H1 (cell line): ENCODE data around the gene PI16. TPM values are rescaled to one million over a fixed set of nuclear protein-coding genes. Genes with fewer than 3 reads are reported as not detected.

Experiments used
- CTCF ChIA-PET: fragments of 300-600 bp; sonication (Branson Sonifier 250); formaldehyde crosslinking; loops from one replicate; lab custom pipeline; 2021; ENCODE audit not compliant: partially characterized antibody; lab: Charles Lee
- POLR2A ChIA-PET: fragments of 300-600 bp; sonication (Branson Sonifier 250); formaldehyde crosslinking; loops from one replicate; lab custom pipeline; 2021; ENCODE audit warnings: inconsistent platforms; ENCODE audit not compliant: partially characterized antibody; lab: Charles Lee
- DNase-seq, 2 experiments: peaks; one replicate each; pipeline versions ENCODE4 v3.0.0 to v3.0.0-alpha.2; 2010 to 2022; ENCODE audit warnings: low spot score in 2 of 2, low read depth in 1 of 2, mixed read lengths in 1 of 2
- FAIRE-seq: peaks from 2 replicates; lab custom pipeline; 2011; peaks lifted over from hg19 to GRCh38; lab: Jason Lieb, UNC
- H2AFZ ChIP-seq: 2 replicates; pipeline ENCODE4 v1.8.1; 2012; ENCODE audit warnings: low read length, inconsistent platforms
- H2AK5ac ChIP-seq: 2 replicates; pipeline ENCODE4 v1.6.1; 2013; ENCODE audit warnings: low read depth, low read length
- H2BK120ac ChIP-seq: replicated peaks from 2 replicates; pipeline ENCODE3; 2013; ENCODE audit warnings: low read depth, low read length, inconsistent platforms
- H2BK12ac ChIP-seq: 2 replicates; pipeline ENCODE4 v1.6.1; 2013; ENCODE audit warnings: low read depth, low read length
- H2BK15ac ChIP-seq: 2 replicates; pipeline ENCODE4 v1.6.1; 2013; ENCODE audit warnings: low read length
- H2BK20ac ChIP-seq: 2 replicates; pipeline ENCODE4 v1.6.1; 2013; ENCODE audit warnings: low read length
- H2BK5ac ChIP-seq: 2 replicates; pipeline ENCODE4 v1.6.1; 2013; ENCODE audit warnings: low read depth, low read length
- H3K14ac ChIP-seq: 2 replicates; pipeline ENCODE4 v1.6.1; 2013; ENCODE audit warnings: inconsistent platforms; ENCODE audit not compliant: insufficient read length
- H3K18ac ChIP-seq: 2 replicates; pipeline ENCODE4 v1.6.1; 2013; ENCODE audit warnings: low read length; ENCODE audit errors: extremely low read depth
- H3K23ac ChIP-seq: 2 replicates; pipeline ENCODE4 v1.6.1; 2013; ENCODE audit warnings: inconsistent platforms; ENCODE audit not compliant: insufficient read length
- H3K23me2 ChIP-seq: 2 replicates; pipeline ENCODE4 v1.6.1; 2013; ENCODE audit warnings: low read depth, low read length
- H3K27ac ChIP-seq: 2 replicates; pipeline ENCODE4 v1.6.1; 2011; ENCODE audit warnings: low read depth, low read length, inconsistent platforms
- H3K27me3 ChIP-seq, 4 experiments: replicated peaks in 1 of 4; 1 replicate in 1 of 4; 2 replicates in 3 of 4; pipeline versions ENCODE4 v1.6.1 to v1.8.1; 2011 to 2013; ENCODE audit warnings: low read length in 3 of 4, mild to moderate bottlenecking in 3 of 4, inconsistent platforms in 2 of 4, mixed read lengths in 2 of 4, moderate library complexity in 1 of 4; ENCODE audit not compliant: control insufficient read depth in 3 of 4, insufficient read depth in 3 of 4; ENCODE audit errors: extremely low read depth in 1 of 4
- H3K36me3 ChIP-seq, 4 experiments: 2 replicates each; pipeline versions ENCODE4 v1.6.1 to v1.8.1; 2011 to 2013; ENCODE audit warnings: mild to moderate bottlenecking in 4 of 4, low read length in 3 of 4, moderate library complexity in 2 of 4, control low read depth in 1 of 4, inconsistent platforms in 1 of 4; ENCODE audit not compliant: insufficient read depth in 4 of 4, control insufficient read depth in 2 of 4
- H3K4ac ChIP-seq: replicated peaks from 2 replicates; pipeline ENCODE3; 2013; ENCODE audit warnings: low read length, low read depth, mixed read lengths, inconsistent platforms; ENCODE audit not compliant: insufficient read length
- H3K4me1 ChIP-seq, 4 experiments: replicated peaks in 1 of 4; 1 replicate in 1 of 4; 2 replicates in 3 of 4; pipeline versions ENCODE4 v1.6.1 to v1.8.1; 2011 to 2013; ENCODE audit warnings: low read length in 3 of 4, inconsistent platforms in 2 of 4, mixed read lengths in 1 of 4; ENCODE audit not compliant: insufficient read depth in 4 of 4, control insufficient read depth in 3 of 4
- H3K4me2 ChIP-seq, 2 experiments: 2 replicates each; pipeline versions ENCODE4 v1.6.1 to v1.8.1; 2011 to 2013; ENCODE audit warnings: low read depth in 2 of 2, low read length in 2 of 2, control low read depth in 1 of 2, inconsistent platforms in 1 of 2, mild to moderate bottlenecking in 1 of 2; ENCODE audit not compliant: insufficient read depth in 1 of 2
- H3K4me3 ChIP-seq, 4 experiments: fragments of 200-600, 300-600 bp in 1 of 4; sonication (generic), shearing (Covaris generic), sonication (Bioruptor Twin) in 1 of 4; 2 replicates each; pipeline versions ENCODE4 v1.5.1 to v1.8.1; 2011 to 2016; ENCODE audit warnings: low read length in 4 of 4, low read depth in 3 of 4, control low read depth in 2 of 4, inconsistent platforms in 2 of 4, mild to moderate bottlenecking in 2 of 4, mixed read lengths in 1 of 4, moderate library complexity in 1 of 4; ENCODE audit not compliant: insufficient read depth in 2 of 4; ENCODE audit errors: extremely low read depth in 1 of 4
- H3K56ac ChIP-seq: replicated peaks from 2 replicates; pipeline ENCODE3; 2013; ENCODE audit warnings: low read depth, mild to moderate bottlenecking, mixed read lengths, low read length, inconsistent platforms; ENCODE audit not compliant: insufficient read length
- H3K79me1 ChIP-seq: 2 replicates; pipeline ENCODE4 v1.6.1; 2013; ENCODE audit warnings: low read depth, low read length, control low read depth
- H3K79me2 ChIP-seq, 2 experiments: 2 replicates each; pipeline versions ENCODE4 v1.6.1 to v1.8.1; 2012 to 2013; ENCODE audit warnings: low read length in 2 of 2, mild to moderate bottlenecking in 2 of 2, inconsistent platforms in 1 of 2; ENCODE audit not compliant: insufficient read depth in 2 of 2, control insufficient read depth in 1 of 2
- H3K9ac ChIP-seq, 4 experiments: replicated peaks in 1 of 4; 1 replicate in 1 of 4; 2 replicates in 3 of 4; pipeline versions ENCODE4 v1.6.1 to v1.8.1; 2011 to 2013; ENCODE audit warnings: low read depth in 3 of 4, low read length in 3 of 4, control low read depth in 2 of 4, mild to moderate bottlenecking in 2 of 4, moderate library complexity in 2 of 4, inconsistent platforms in 1 of 4; ENCODE audit errors: extremely low read depth in 1 of 4
- H3K9me3 ChIP-seq, 2 experiments: 2 replicates each; pipeline versions ENCODE4 v1.6.1 to v1.8.1; 2012 to 2013; ENCODE audit warnings: mild to moderate bottlenecking in 2 of 2, moderate library complexity in 2 of 2, control low read depth in 1 of 2, inconsistent platforms in 1 of 2, low read depth in 1 of 2, low read length in 1 of 2, mixed read lengths in 1 of 2; ENCODE audit not compliant: insufficient read depth in 2 of 2
- H4K20me1 ChIP-seq, 2 experiments: replicated peaks in 1 of 2; 2 replicates each; pipeline versions ENCODE3 to v1.8.1; 2011 to 2013; ENCODE audit warnings: inconsistent platforms in 2 of 2, low read length in 2 of 2, mild to moderate bottlenecking in 1 of 2; ENCODE audit not compliant: insufficient read depth in 2 of 2, control insufficient read depth in 1 of 2
- H4K5ac ChIP-seq: 2 replicates; pipeline ENCODE4 v1.6.1; 2013; ENCODE audit warnings: low read length, low read depth, mixed read lengths, inconsistent platforms; ENCODE audit not compliant: insufficient read length
- H4K8ac ChIP-seq: 2 replicates; pipeline ENCODE4 v1.8.0; 2013; ENCODE audit warnings: mild to moderate bottlenecking, moderate library complexity, low read length, inconsistent platforms; ENCODE audit not compliant: insufficient read depth; ENCODE audit errors: extremely low read depth
- H4K91ac ChIP-seq: replicated peaks from 2 replicates; pipeline ENCODE3; 2013; ENCODE audit warnings: low read length, mixed read lengths, inconsistent platforms; ENCODE audit not compliant: insufficient read length
- BACH1 ChIP-seq: IDR thresholded peaks from 2 replicates; pipeline ENCODE4 v1.6.1; 2012; ENCODE audit warnings: low read length, improper control_type of control experiment
- CBX5 ChIP-seq: fragments of 300-800, 300-1000 bp; sonication (generic); IDR thresholded peaks from 2 replicates; pipeline ENCODE4 v1.7.1; 2016; ENCODE audit warnings: antibody characterized with exemption, low read length, low read depth
- CHD1 ChIP-seq: IDR thresholded peaks from 2 replicates; pipeline ENCODE4 v1.6.1; 2012; ENCODE audit warnings: low read depth, low read length, improper control_type of control experiment
- E2F6 ChIP-seq: IDR thresholded peaks from 2 replicates; pipeline ENCODE4 v1.6.1; 2012; ENCODE audit warnings: inconsistent platforms
- HDAC6 ChIP-seq: IDR thresholded peaks from one replicate; pipeline ENCODE4 v1.7.1; 2012; ENCODE audit warnings: low read depth, mild to moderate bottlenecking, inconsistent platforms, low read length, moderate library complexity
- KDM1A ChIP-seq: fragments of 200-600, 300-600 bp; sonication (generic); IDR thresholded peaks from 2 replicates; pipeline ENCODE4 v1.7.1; 2016; ENCODE audit warnings: mild to moderate bottlenecking, low read length, borderline replicate concordance
- RBBP5 ChIP-seq: IDR thresholded peaks from 2 replicates; pipeline ENCODE4 v1.7.1; 2012; ENCODE audit warnings: low read depth, mild to moderate bottlenecking, inconsistent platforms, low read length, moderate library complexity, borderline replicate concordance
- SP1 ChIP-seq: IDR thresholded peaks from 2 replicates; pipeline ENCODE4 v1.6.1; 2011; ENCODE audit warnings: low read depth, low read length
- SP4 ChIP-seq: IDR thresholded peaks from 2 replicates; pipeline ENCODE4 v1.6.1; 2012; ENCODE audit warnings: low read length, inconsistent platforms
- TAF1 ChIP-seq: IDR thresholded peaks from 2 replicates; pipeline ENCODE4 v1.6.1; 2011; ENCODE audit warnings: mild to moderate bottlenecking, low read depth, low read length
- TBP ChIP-seq: IDR thresholded peaks from 2 replicates; pipeline ENCODE4 v1.6.1; 2011; ENCODE audit warnings: low read depth, low read length, improper control_type of control experiment
- WGBS, 2 experiments: shearing (Covaris generic) in 1 of 2; methylation state at CpG; one replicate each; pipeline versions ENCODE4 v1.1.6 to v1.1.7; 2013 to 2015; ENCODE audit warnings: low lambda C conversion rate in 2 of 2, mixed read lengths in 2 of 2, inconsistent platforms in 1 of 2, low coverage in 1 of 2, missing lambda C conversion rate in 1 of 2; ENCODE audit not compliant: insufficient replicate concordance in 2 of 2, insufficient coverage in 1 of 2, insufficient read length in 1 of 2; ENCODE audit errors: extremely low coverage in 1 of 2, missing lambda C conversion rate in 1 of 2; 5-methylcytosine and 5-hydroxymethylcytosine counted together
- polyA plus RNA-seq, 7 experiments: library from polyadenylated mRNA; depleted of rRNA in 3 of 7; stranded (reverse) in 5 of 7; unstranded in 2 of 7; fragments of >200 nt in 5 of 7; fragments of 200-250 nt in 2 of 7; gene quantifications; 1 replicate in 5 of 7; 2 replicates in 1 of 7; 4 replicates in 1 of 7; pipeline versions ENCODE4 v1.2.1 to v1.2.3, GENCODE V29; 2011 to 2013; ENCODE audit warnings: missing spikeins in 2 of 7, mixed read lengths in 2 of 7
- total RNA-seq: library from RNA; stranded (reverse); fragmentation: NEBNext Ultra II Directional; extraction: Animal tissue kit (Norgen Biotek cat#: 25700); gene quantifications from 2 replicates; pipeline ENCODE4 v1.2.1, GENCODE V29; 2021

PI16 gene
- total and polyA plus RNA-seq, 2 of the 8 experiments (the other 6 are each of a cell fraction or from before 2014, with no cell fraction given) = 0.05 TPM; not detected in 1

- Histone ChIP-seq H3K23ac (no peak overlapping the region), H3K4me2 (no peak overlapping the region), H3K27ac (no peak overlapping the region), H2BK120ac (no peak overlapping the region), H3K18ac (no peak overlapping the region), H3K14ac (no peak overlapping the region), H3K36me3 (peaks cover 40 to 65% (median 60%) of the 10 kb centered on the region in 4 experiments), H3K4me3 (no peak overlapping the region), H3K56ac (no peak overlapping the region), H3K4ac (no peak overlapping the region), H3K79me2 (no peaks in the 10 kb centered on the region), H3K27me3 (no peaks in the 10 kb centered on the region), H4K91ac (no peak overlapping the region), H3K79me1 (no peaks in the 10 kb centered on the region; the same call in 1 of the 2 replicates), H4K8ac (no peak overlapping the region), H2BK5ac (no peak overlapping the region), H4K5ac (no peak overlapping the region), H2BK15ac (no peak overlapping the region), H3K23me2 (no peaks in the 10 kb centered on the region), H2BK20ac (no peak overlapping the region), H4K20me1 (peaks cover 3 to 6% of the 10 kb centered on the region in 2 experiments), H3K9me3 (no peaks in the 10 kb centered on the region), H2BK12ac (no peak overlapping the region), H3K4me1 (no peaks in the 10 kb centered on the region), H2AK5ac (no peak overlapping the region), H2AFZ (no peak overlapping the region), H3K9ac (no peak overlapping the region)
- no peak for FAIRE-seq
- WGBS, 2 experiments = 92% methylated on average over 14 of the region's 14 CpGs; no CpG with 5 or more reads in 1 of the 2 experiments
- ChIA-PET POLR2A (interaction anchor here (1.5 kb wide), 1 partner anchor 13 kb away, joined by 3 read pairs; no protein-coding TSS in a partner anchor), CTCF (interaction anchor here (1.2 to 3.1 kb wide), 3 partner anchors 8 to 49 kb away, joined by 3 to 12 read pairs (median 9); no protein-coding TSS in a partner anchor)
- no peak for DNase-seq
- TF ChIP-seq SP1 (no peak), TAF1 (no peak), HDAC6 (no peak), E2F6 (no peak), CBX5 (no peak), BACH1 (no peak), RBBP5 (no peak), TBP (no peak), CHD1 (no peak), KDM1A (no peak), SP4 (no peak)
These were observed 14.7 kb downstream of the PI16 start for GRCh38 chr6:36969240-36969691.
